Liver (tissue), 9 donors: ENCODE data around the gene RFT1. TPM values are rescaled to one million over a fixed set of nuclear protein-coding genes. Genes with fewer than 3 reads are reported as not detected.
A peak's percentile ranks its signal among the peaks of the same experiment; 100 is the strongest.

Experiments used
- DNase-seq: peaks from one replicate; pipeline ENCODE4 v3.0.0-alpha.2; 2017; ENCODE audit warnings: low spot score
- H3K27ac ChIP-seq, 2 donors: one replicate each; pipeline ENCODE4 v1.7.0; 2013; ENCODE audit warnings: inconsistent platforms in 2 of 2, low read length in 2 of 2, control low read depth in 1 of 2, low read depth in 1 of 2, mild to moderate bottlenecking in 1 of 2
- H3K27me3 ChIP-seq, 4 donors: one replicate each; pipeline versions ENCODE4 v1.6.1 to v1.7.0; 2013; ENCODE audit warnings: low read length in 3 of 4, inconsistent platforms in 1 of 4, mild to moderate bottlenecking in 1 of 4, moderate library complexity in 1 of 4; ENCODE audit not compliant: control insufficient read depth in 4 of 4, insufficient read depth in 4 of 4
- H3K36me3 ChIP-seq, 4 donors: one replicate each; pipeline versions ENCODE4 v1.6.1 to v1.7.0; 2013; ENCODE audit warnings: low read length in 3 of 4, mild to moderate bottlenecking in 3 of 4, low read depth in 1 of 4, moderate library complexity in 1 of 4; ENCODE audit not compliant: control insufficient read depth in 4 of 4, insufficient read depth in 3 of 4
- H3K4me1 ChIP-seq, 4 donors: one replicate each; pipeline versions ENCODE4 v1.6.1 to v1.7.0; 2013; ENCODE audit warnings: low read length in 3 of 4, mild to moderate bottlenecking in 3 of 4, moderate library complexity in 1 of 4; ENCODE audit not compliant: control insufficient read depth in 4 of 4, insufficient read depth in 4 of 4
- H3K4me3 ChIP-seq, 3 donors: one replicate each; pipeline versions ENCODE4 v1.6.1 to v1.7.0; 2013; ENCODE audit warnings: low read length in 3 of 3, control low read depth in 1 of 3, low read depth in 1 of 3, mild to moderate bottlenecking in 1 of 3
- H3K9ac ChIP-seq, 2 donors: one replicate each; pipeline ENCODE4 v1.7.0; 2013; ENCODE audit warnings: low read length in 2 of 2, mild to moderate bottlenecking in 2 of 2, moderate library complexity in 2 of 2, control low read depth in 1 of 2, low read depth in 1 of 2
- H3K9me3 ChIP-seq, 4 donors: one replicate each; pipeline versions ENCODE4 v1.6.1 to v1.7.0; 2013; ENCODE audit warnings: low read length in 3 of 4; ENCODE audit not compliant: control insufficient read depth in 4 of 4
- CTCF ChIP-seq: fragments of 150-350 bp; IDR thresholded peaks from 2 replicates; pipeline ENCODE4 v1.5.1; 2017; ENCODE audit warnings: improper control_type of control experiment, low read depth, low read length; ENCODE audit not compliant: missing input control
- FOXA1 ChIP-seq: IDR thresholded peaks from 2 replicates; pipeline ENCODE4 v1.6.1; 2016; ENCODE audit warnings: antibody characterized with exemption
- FOXA2 ChIP-seq: IDR thresholded peaks from 2 replicates; pipeline ENCODE4 v1.6.1; 2016; ENCODE audit warnings: antibody characterized with exemption
- GABPA ChIP-seq, 2 donors: IDR thresholded peaks in 1 of 2; conservative IDR thresholded peaks in 1 of 2; 2 replicates each; pipeline ENCODE4 v1.6.1; 2016; ENCODE audit warnings: antibody characterized with exemption in 2 of 2, mild to moderate bottlenecking in 1 of 2, moderate library complexity in 1 of 2
- NR2F2 ChIP-seq: IDR thresholded peaks from 2 replicates; pipeline ENCODE4 v1.6.1; 2016; ENCODE audit warnings: antibody characterized with exemption
- RAD21 ChIP-seq, 2 donors: IDR thresholded peaks; 2 replicates each; pipeline ENCODE4 v1.6.1; 2016; ENCODE audit warnings: antibody characterized with exemption in 2 of 2, mild to moderate bottlenecking in 2 of 2
- REST ChIP-seq: IDR thresholded peaks from 2 replicates; pipeline ENCODE4 v1.6.1; 2016; ENCODE audit warnings: antibody characterized with exemption, mild to moderate bottlenecking
- RXRA ChIP-seq, 2 donors: IDR thresholded peaks; 2 replicates each; pipeline ENCODE4 v1.6.1; 2017 to 2018; ENCODE audit warnings: antibody characterized with exemption in 2 of 2, mild to moderate bottlenecking in 1 of 2
- SP1 ChIP-seq: IDR thresholded peaks from 2 replicates; pipeline ENCODE4 v1.6.1; 2018; ENCODE audit warnings: antibody characterized with exemption, mild to moderate bottlenecking
- TAF1 ChIP-seq: conservative IDR thresholded peaks from 2 replicates; pipeline ENCODE4 v1.6.1; 2016; ENCODE audit warnings: antibody characterized with exemption, mild to moderate bottlenecking
- YY1 ChIP-seq: IDR thresholded peaks from 2 replicates; pipeline ENCODE4 v1.6.1; 2016; ENCODE audit warnings: antibody characterized with exemption, mild to moderate bottlenecking
- WGBS: extraction: QIAGEN DNeasy Blood & Tissue Kit; methylation state at CpG from one replicate; pipeline ENCODE4 v1.1.7; 2013; 5-methylcytosine and 5-hydroxymethylcytosine counted together
- polyA plus RNA-seq, 2 donors: library from polyadenylated mRNA; stranded (reverse) in 1 of 2; unstranded in 1 of 2; fragments of 200-250 nt in 1 of 2; fragments of >200 nt in 1 of 2; fragmentation: Nextera tagmentation in 1 of 2; extraction: Ambion mirVana in 1 of 2; gene quantifications; one replicate each; pipeline versions ENCODE4 v1.2.1 to v1.2.3, GENCODE V29; 2013 to 2015
- total RNA-seq, 2 donors: library from RNA; depleted of rRNA; stranded (reverse); fragments of >200 nt; gene quantifications; one replicate each; pipeline ENCODE4 v1.2.3, GENCODE V29; 2014
- donor health status: healthy.
- donor health status: healthy.
- donor health status: healthy.
- donor health status: healthy.
- donor health status: healthy.

RFT1 gene
- total and polyA plus RNA-seq, 4 donors: 8.0 to 12.6 (median 11.8) TPM

GRCh38 chr3:53129344-53129743 lies 891 bp downstream of the RFT1 start:
- peaks cover 4 to 29% (median 23%) of the 10 kb centered on the region in 4 donors for H3K4me1 ChIP-seq
- H3K4me3 ChIP-seq: peak overlapping the region; percentile 78 to 94 (median 88)
- peak overlapping the region; percentile 81 to 82 for H3K27ac ChIP-seq
- no peaks in the 10 kb centered on the region for H3K9me3 ChIP-seq
- 86% methylated on average over 3 of the region's 3 CpGs for WGBS
- DNase-seq: no peak
- peak overlapping the region in 1 of 2 donors; percentile 96 for H3K9ac ChIP-seq
- TF ChIP-seq RXRA (IDR thresholded peaks at IDR 0.05) (no peak), CTCF (no peak), FOXA2 (no peak), GABPA (IDR thresholded peaks at IDR 0.05 in 1 of 2, conservative IDR thresholded peaks at IDR 0.05 in 1 of 2) (no peak)
- no peaks in the 10 kb centered on the region for H3K27me3 ChIP-seq
- peaks cover 1 to 15% (median 11%) of the 10 kb centered on the region in 4 donors for H3K36me3 ChIP-seq

GRCh38 chr3:53126601-53127000 lies 3.6 kb downstream of the RFT1 start:
- no peaks in the 10 kb centered on the region for H3K9me3 ChIP-seq
- no peak overlapping the region for H3K9ac ChIP-seq
- 95% methylated on average over 2 of the region's 2 CpGs for WGBS
- no peak overlapping the region for H3K27ac ChIP-seq
- DNase-seq: no peak
- H3K4me3 ChIP-seq: no peak overlapping the region
- TF ChIP-seq REST: no peak
- no peak for TF ChIP-seq FOXA1
- no peak for TF ChIP-seq RXRA (IDR thresholded peaks at IDR 0.05)
- H3K27me3 ChIP-seq: no peaks in the 10 kb centered on the region
- peaks cover 9 to 40% (median 31%) of the 10 kb centered on the region in 4 donors for H3K36me3 ChIP-seq
- H3K4me1 ChIP-seq: peaks cover 4 to 21% (median 19%) of the 10 kb centered on the region in 4 donors

GRCh38 chr3:53123953-53124352 lies 6.3 kb downstream of the RFT1 start:
- Histone ChIP-seq H3K9ac (no peak overlapping the region), H3K27me3 (no peaks in the 10 kb centered on the region), H3K4me3 (no peak overlapping the region), H3K36me3 (peaks cover 16 to 65% (median 53%) of the 10 kb centered on the region in 4 donors), H3K4me1 (peaks cover 0 to 3% (median 2%) of the 10 kb centered on the region in 4 donors), H3K9me3 (no peaks in the 10 kb centered on the region), H3K27ac (no peak overlapping the region)
- no peak for DNase-seq
- 94% methylated on average over 6 of the region's 6 CpGs for WGBS
- TF ChIP-seq GABPA (IDR thresholded peaks at IDR 0.05 in 1 of 2, conservative IDR thresholded peaks at IDR 0.05 in 1 of 2): no peak

GRCh38 chr3:53123510-53123909 lies 6.7 kb downstream of the RFT1 start:
- Histone ChIP-seq H3K27ac (no peak overlapping the region), H3K9me3 (no peaks in the 10 kb centered on the region), H3K4me3 (no peak overlapping the region), H3K36me3 (peaks cover 19 to 70% (median 55%) of the 10 kb centered on the region in 4 donors), H3K9ac (no peak overlapping the region), H3K27me3 (no peaks in the 10 kb centered on the region), H3K4me1 (no peaks in the 10 kb centered on the region)
- DNase-seq: no peak
- TF ChIP-seq SP1 (no peak), RXRA (IDR thresholded peaks at IDR 0.05) (no peak), YY1 (no peak), FOXA2 (no peak), TAF1 (no peak), NR2F2 (no peak), GABPA (IDR thresholded peaks at IDR 0.05 in 1 of 2, conservative IDR thresholded peaks at IDR 0.05 in 1 of 2) (no peak), RAD21 (IDR thresholded peaks at IDR 0.05) (no peak), REST (no peak)
- 93% methylated on average over 8 of the region's 8 CpGs for whole genome bisulfite sequencing
